CD4-positive, alpha-beta T cell (primary cell): ENCODE data around the gene CCL1. TPM values are rescaled to one million over a fixed set of nuclear protein-coding genes. Genes with fewer than 3 reads are reported as not detected.

ENCODE experiments used
- ATAC-seq: fragments of 200-7000 bp; cut with Tn5 transposase; one replicate; pipeline ENCODE4 v1.10.0; 2022; ENCODE audit warnings: mild to moderate bottlenecking; ENCODE audit not compliant: poor library complexity
- CTCF ChIA-PET: fragments of 350-600 bp; sonication (Branson Sonifier 250); formaldehyde crosslinking; loops from one replicate; lab custom pipeline; 2021; ENCODE audit warnings: antibody characterized with exemption, inconsistent platforms; lab: Charles Lee
- POLR2A ChIA-PET: fragments of 350-600 bp; sonication (Branson Sonifier 250); formaldehyde crosslinking; loops from one replicate; lab custom pipeline; 2021; ENCODE audit warnings: antibody characterized with exemption, inconsistent platforms; lab: Charles Lee
- DNase-seq, 14 experiments: peaks; one replicate each; pipeline ENCODE4 v3.0.0-alpha.2; 2013 to 2020; ENCODE audit warnings: mixed read lengths in 2 of 14
- H3K27ac ChIP-seq, 2 donors: one replicate each; pipeline versions ENCODE4 v1.5.1 to v1.7.0; 2013; ENCODE audit warnings: low read length in 2 of 2, low read depth in 1 of 2, mild to moderate bottlenecking in 1 of 2
- H3K27me3 ChIP-seq, 2 experiments: 1 replicate in 1 of 2; 2 replicates in 1 of 2; pipeline versions ENCODE4 v1.6.1 to v1.7.0; 2013; ENCODE audit warnings: low read length in 2 of 2, control low read depth in 1 of 2, mild to moderate bottlenecking in 1 of 2, moderate library complexity in 1 of 2; ENCODE audit not compliant: insufficient read depth in 2 of 2, control insufficient read depth in 1 of 2
- H3K36me3 ChIP-seq: one replicate; pipeline ENCODE4 v1.6.1; 2013; ENCODE audit warnings: low read length, control low read depth; ENCODE audit not compliant: insufficient read depth
- H3K4me1 ChIP-seq: one replicate; pipeline ENCODE4 v1.6.1; 2013; ENCODE audit warnings: low read length, control low read depth; ENCODE audit not compliant: insufficient read depth
- H3K4me3 ChIP-seq: one replicate; pipeline ENCODE4 v1.5.1; 2013; ENCODE audit warnings: mild to moderate bottlenecking, low read length, moderate library complexity
- H3K9me3 ChIP-seq, 2 experiments: 1 replicate in 1 of 2; 2 replicates in 1 of 2; pipeline versions ENCODE4 v1.6.1 to v1.7.0; 2013; ENCODE audit warnings: low read length in 2 of 2, mild to moderate bottlenecking in 2 of 2, control low read depth in 1 of 2, moderate library complexity in 1 of 2; ENCODE audit not compliant: control insufficient read depth in 1 of 2, insufficient read depth in 1 of 2
- H3K27ac Mint-ChIP-seq: one replicate; pipeline ENCODE4 v1.8.0; 2020; ENCODE audit warnings: mixed read lengths
- H3K27me3 Mint-ChIP-seq: one replicate; pipeline ENCODE4 v1.8.0; 2021; ENCODE audit warnings: mixed read lengths
- H3K36me3 Mint-ChIP-seq: one replicate; pipeline ENCODE4 v1.8.0; 2021; ENCODE audit warnings: low read depth, mixed read lengths
- H3K4me1 Mint-ChIP-seq: one replicate; pipeline ENCODE4 v1.8.0; 2021; ENCODE audit warnings: low read depth, mixed read lengths
- H3K4me3 Mint-ChIP-seq: one replicate; pipeline ENCODE4 v1.8.0; 2020; ENCODE audit warnings: mild to moderate bottlenecking, mixed read lengths
- H3K9me3 Mint-ChIP-seq: one replicate; pipeline ENCODE4 v1.8.0; 2020; ENCODE audit warnings: mixed read lengths
- intact Hi-C, 2 experiments: fragments of 100-400 bp; cut with DNase I in 1 of 2; cut with micrococcal nuclease in 1 of 2; formaldehyde crosslinking; loops; one replicate each; pipeline versions ENCODE4 v1.15.1 to v1.9.0; 2023 to 2025; cut with DNase I, micrococcal nuclease
- total RNA-seq, 174 experiments: library from RNA in 2 of 174; stranded (reverse) in 2 of 174; gene quantifications; one replicate each; pipeline ENCODE4 v1.2.3 and lab custom pipeline; 2021 to 2026
- TF ChIP-seq, protein P1 (sequence below): fragments of 200-600 bp; IDR thresholded peaks from one replicate; pipeline ENCODE4 v1.8.0; 2022; ENCODE audit warnings: antibody characterized with exemption, mild to moderate bottlenecking

The CCL1 gene
- total RNA-seq, 2 experiments from 2014 or later, result not detected

DNA sequence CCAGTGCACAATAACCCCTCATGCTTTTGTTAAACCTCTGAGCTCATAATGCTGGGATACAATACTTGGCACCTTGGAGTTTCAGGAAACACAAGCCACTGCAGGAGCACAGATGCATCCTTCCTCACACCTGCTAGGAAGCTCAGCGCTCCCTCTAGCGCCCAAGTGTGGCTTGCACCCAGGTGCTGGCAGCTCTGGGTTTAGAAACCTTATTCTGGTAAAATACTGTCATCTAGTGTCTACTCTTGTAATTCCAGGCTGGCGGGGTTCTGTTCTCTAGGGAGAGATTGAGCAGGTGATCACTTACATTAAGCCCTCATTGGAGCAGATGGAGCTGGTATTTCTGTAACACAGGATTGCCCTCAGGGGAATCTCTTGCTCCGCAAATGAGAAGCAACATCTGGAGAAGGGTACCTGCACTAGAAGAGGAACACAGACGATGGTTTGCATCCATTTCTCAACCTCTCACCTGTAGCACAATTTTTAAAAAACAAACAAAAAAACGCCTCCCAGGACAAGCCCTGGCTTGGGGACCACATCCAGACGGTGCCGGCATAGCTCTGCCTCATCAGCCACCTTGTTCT lies 1.5 kb downstream of the CCL1 start:
- intact Hi-C loops, result loop anchor here (1.0 kb wide), 2 partner anchors 161 to 190 kb away; no protein-coding TSS in a partner anchor

GRCh38 chr17:34360601-34361270 lies 2.3 kb downstream of the CCL1 start:
- DNase-seq (no peak), ATAC-seq (no peak)
- Histone ChIP-seq H3K27ac (no peak overlapping the region), H3K36me3 (no peaks in the 10 kb centered on the region), H3K27me3 (no peaks in the 10 kb centered on the region), H3K4me3 (no peak overlapping the region), H3K4me1 (no peaks in the 10 kb centered on the region), H3K9me3 (no peaks in the 10 kb centered on the region)
- TF ChIP-seq, protein P1, sequence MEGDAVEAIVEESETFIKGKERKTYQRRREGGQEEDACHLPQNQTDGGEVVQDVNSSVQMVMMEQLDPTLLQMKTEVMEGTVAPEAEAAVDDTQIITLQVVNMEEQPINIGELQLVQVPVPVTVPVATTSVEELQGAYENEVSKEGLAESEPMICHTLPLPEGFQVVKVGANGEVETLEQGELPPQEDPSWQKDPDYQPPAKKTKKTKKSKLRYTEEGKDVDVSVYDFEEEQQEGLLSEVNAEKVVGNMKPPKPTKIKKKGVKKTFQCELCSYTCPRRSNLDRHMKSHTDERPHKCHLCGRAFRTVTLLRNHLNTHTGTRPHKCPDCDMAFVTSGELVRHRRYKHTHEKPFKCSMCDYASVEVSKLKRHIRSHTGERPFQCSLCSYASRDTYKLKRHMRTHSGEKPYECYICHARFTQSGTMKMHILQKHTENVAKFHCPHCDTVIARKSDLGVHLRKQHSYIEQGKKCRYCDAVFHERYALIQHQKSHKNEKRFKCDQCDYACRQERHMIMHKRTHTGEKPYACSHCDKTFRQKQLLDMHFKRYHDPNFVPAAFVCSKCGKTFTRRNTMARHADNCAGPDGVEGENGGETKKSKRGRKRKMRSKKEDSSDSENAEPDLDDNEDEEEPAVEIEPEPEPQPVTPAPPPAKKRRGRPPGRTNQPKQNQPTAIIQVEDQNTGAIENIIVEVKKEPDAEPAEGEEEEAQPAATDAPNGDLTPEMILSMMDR, result no peak
- H3K36me3 Mint-ChIP-seq, result no peaks in the 10 kb centered on the region
- H3K27me3 Mint-ChIP-seq, result peaks cover 12% of the 10 kb centered on the region
- H3K4me1 Mint-ChIP-seq, result peaks cover 8% of the 10 kb centered on the region
- H3K27ac Mint-ChIP-seq, result no peak overlapping the region
- H3K4me3 Mint-ChIP-seq, result no peak overlapping the region
- intact Hi-C loops, result loop anchor here (1.0 kb wide), 2 partner anchors 160 to 189 kb away; no protein-coding TSS in a partner anchor
- H3K9me3 Mint-ChIP-seq, result no peaks in the 10 kb centered on the region
- ChIA-PET POLR2A (no interaction called here), CTCF (interaction anchor here (1.0 to 1.5 kb wide), 2 partner anchors 158 to 160 kb away, joined by 4 to 5 read pairs; no protein-coding TSS in a partner anchor)

More for the DNA sequence above, 1.5 kb downstream of the CCL1 start:
- Histone ChIP-seq H3K9me3 (no peaks in the 10 kb centered on the region), H3K4me3 (no peak overlapping the region), H3K27me3 (no peaks in the 10 kb centered on the region), H3K27ac (no peak overlapping the region), H3K4me1 (no peaks in the 10 kb centered on the region), H3K36me3 (no peaks in the 10 kb centered on the region)
- Mint-ChIP-seq H3K27me3 (peaks cover 5% of the 10 kb centered on the region), H3K36me3 (no peaks in the 10 kb centered on the region), H3K27ac (no peak overlapping the region), H3K4me1 (peaks cover 9% of the 10 kb centered on the region), H3K9me3 (no peaks in the 10 kb centered on the region), H3K4me3 (no peak overlapping the region)
- ChIA-PET POLR2A (no interaction called here), CTCF (interaction anchor here (1.0 to 1.5 kb wide), 2 partner anchors 159 to 161 kb away, joined by 4 to 5 read pairs; no protein-coding TSS in a partner anchor)
- DNase-seq (peak; percentile 7 to 76 (median 42)), ATAC-seq (peak; percentile 71)
- TF ChIP-seq, protein P1, result peak; percentile 66

DNA sequence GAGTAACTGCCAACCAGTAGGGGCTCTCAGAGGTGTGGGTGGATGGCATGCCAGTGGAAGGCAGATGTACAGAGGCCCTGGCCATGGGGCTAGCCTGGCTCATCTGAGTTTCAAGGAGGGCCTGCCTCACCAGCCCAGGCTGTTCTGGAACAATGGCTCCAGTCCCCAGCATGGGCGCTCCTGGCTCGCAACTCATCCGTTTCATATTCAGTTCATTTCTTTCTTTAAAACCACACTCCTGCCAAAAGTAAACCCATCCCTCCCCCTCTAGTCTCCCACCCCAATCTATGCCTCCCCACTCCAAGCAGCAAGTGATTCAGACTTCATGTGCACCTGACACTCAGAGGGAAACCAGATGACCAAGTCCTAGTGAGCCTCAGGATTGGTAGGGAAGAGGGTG lies 4.4 kb downstream of the CCL1 start:
- H3K27ac Mint-ChIP-seq, result no peak overlapping the region
- peaks cover 0 to 3% of the 10 kb centered on the region in 2 experiments for H3K27me3 ChIP-seq
- no peaks in the 10 kb centered on the region for H3K9me3 ChIP-seq
- H3K36me3 ChIP-seq, result no peaks in the 10 kb centered on the region
- ChIA-PET POLR2A (interaction anchor here (0.6 kb wide), 1 partner anchor 157 kb away, joined by 3 read pairs; no protein-coding TSS in a partner anchor), CTCF (no interaction called here)
- peaks cover 2% of the 10 kb centered on the region for H3K9me3 Mint-ChIP-seq
- no peaks in the 10 kb centered on the region for H3K4me1 Mint-ChIP-seq
- intact Hi-C loops, result no loop called here
- ATAC-seq, result no peak
- no peaks in the 10 kb centered on the region for H3K36me3 Mint-ChIP-seq
- H3K4me3 ChIP-seq, result no peak overlapping the region
- H3K4me1 ChIP-seq, result no peaks in the 10 kb centered on the region
- no peak overlapping the region for H3K4me3 Mint-ChIP-seq
- no peak overlapping the region for H3K27ac ChIP-seq
- DNase-seq, result no peak
- TF ChIP-seq, protein P1, result no peak
- peaks cover 12% of the 10 kb centered on the region for H3K27me3 Mint-ChIP-seq
